GM21515 (cell line): ENCODE results near the gene NFATC2.

Experiments used
- ATAC-seq: cut with Tn5 transposase; IDR thresholded peaks from one replicate; pipeline ENCODE4 v1.9.1; 2021; ENCODE audit not compliant: unreplicated experiment

The NFATC2 gene

GRCh38 chr20:51454250-51454865, 88.2 kb downstream of the NFATC2 start:
- no peak for ATAC-seq

- ATAC-seq, result no peak
These were observed 89.7 kb downstream of the NFATC2 start for GRCh38 chr20:51452734-51453365.

- ATAC-seq, result no peak
These were observed 90.4 kb downstream of the NFATC2 start for GRCh38 chr20:51452091-51452613.

- ATAC-seq, result no peak
These were observed 91.0 kb downstream of the NFATC2 start for GRCh38 chr20:51451484-51451883.

GRCh38 chr20:51450984-51451383, 91.5 kb downstream of the NFATC2 start:
- ATAC-seq, result no peak

- no peak for ATAC-seq
These were observed 92.3 kb downstream of the NFATC2 start for GRCh38 chr20:51450221-51450712.

GRCh38 chr20:51449498-51450220, 92.9 kb downstream of the NFATC2 start:
- no peak for ATAC-seq

- ATAC-seq, result no peak
These were observed 94.8 kb downstream of the NFATC2 start for GRCh38 chr20:51447765-51448148.

- no peak for ATAC-seq
These were observed 95.3 kb downstream of the NFATC2 start for GRCh38 chr20:51447097-51447764.

GRCh38 chr20:51446656-51447055, 95.9 kb downstream of the NFATC2 start:
- ATAC-seq, result no peak

- no peak for ATAC-seq
These were observed 96.3 kb downstream of the NFATC2 start for GRCh38 chr20:51446230-51446629.

- ATAC-seq, result no peak
These were observed 96.9 kb downstream of the NFATC2 start for GRCh38 chr20:51445591-51445990.

- ATAC-seq, result no peak
These were observed 97.5 kb downstream of the NFATC2 start for GRCh38 chr20:51444922-51445438.

- no peak for ATAC-seq
These were observed 98.1 kb downstream of the NFATC2 start for GRCh38 chr20:51444467-51444866.

- no peak for ATAC-seq
These were observed 99.9 kb downstream of the NFATC2 start for GRCh38 chr20:51442602-51443001.

- ATAC-seq, result no peak
These were observed 101.9 kb downstream of the NFATC2 start for GRCh38 chr20:51440589-51440988.

- no peak for ATAC-seq
These were observed 103.3 kb downstream of the NFATC2 start for GRCh38 chr20:51439160-51439689.

GRCh38 chr20:51438136-51438535, 104.4 kb downstream of the NFATC2 start:
- no peak for ATAC-seq

GRCh38 chr20:51437182-51437924, 105.2 kb downstream of the NFATC2 start:
- no peak for ATAC-seq

GRCh38 chr20:51434580-51435247, 107.8 kb downstream of the NFATC2 start:
- ATAC-seq, result no peak
